HepG2 (cell line): ENCODE measurements around the gene SLC22A7. TPM values are rescaled to one million over a fixed set of nuclear protein-coding genes. Genes with fewer than 3 reads are reported as not detected.

Source experiments
- ADNP ChIP-seq: sonication (generic); formaldehyde crosslinking; IDR thresholded peaks from 2 replicates; pipeline ENCODE4 v1.4.0; 2020; ENCODE audit warnings: missing genetic modification reagents
- ATF7-NPFF ChIP-seq: sonication (generic); formaldehyde crosslinking; IDR thresholded peaks from 2 replicates; pipeline ENCODE4 v1.8.1; 2023; ENCODE audit warnings: mild to moderate bottlenecking, low read depth, missing genetic modification reagents, moderate library complexity
- BCL6 ChIP-seq: IDR thresholded peaks from 2 replicates; pipeline ENCODE4 v1.6.1; 2016; ENCODE audit warnings: missing genetic modification reagents, missing compliant biosample characterization
- CCAR2 ChIP-seq: fragments of 200-400 bp; formaldehyde crosslinking; optimal IDR thresholded peaks from 2 replicates; pipeline ENCODE3; 2018; ENCODE audit warnings: low read depth, mild to moderate bottlenecking, low read length, moderate library complexity
- CENPX ChIP-seq: sonication (generic); formaldehyde crosslinking; IDR thresholded peaks from 2 replicates; pipeline ENCODE4 v1.9.0; 2021; ENCODE audit warnings: mild to moderate bottlenecking, missing genetic modification reagents, moderate library complexity
- FOXM1 ChIP-seq: sonication (generic); formaldehyde crosslinking; IDR thresholded peaks from 2 replicates; pipeline ENCODE4 v1.5.0; 2020; ENCODE audit warnings: missing genetic modification reagents
- GLI4 ChIP-seq: sonication (generic); formaldehyde crosslinking; IDR thresholded peaks from 2 replicates; pipeline ENCODE4 v1.5.1; 2020; ENCODE audit warnings: missing genetic modification reagents, mild to moderate bottlenecking, moderate library complexity, borderline replicate concordance
- HNF1A ChIP-seq, 2 experiments: sonication (generic) in 1 of 2; formaldehyde crosslinking in 1 of 2; IDR thresholded peaks; 2 replicates each; pipeline versions ENCODE4 v1.4.0 to v1.6.1; 2016 to 2020; ENCODE audit warnings: borderline replicate concordance in 1 of 2, low read depth in 1 of 2, mild to moderate bottlenecking in 1 of 2, missing genetic modification reagents in 1 of 2
- KMT2B ChIP-seq: IDR thresholded peaks from 2 replicates; pipeline ENCODE4 v1.6.1; 2016; ENCODE audit warnings: missing genetic modification reagents, missing compliant biosample characterization
- LBX2 ChIP-seq: sonication (generic); formaldehyde crosslinking; IDR thresholded peaks from 2 replicates; pipeline ENCODE4 v1.5.0; 2020; ENCODE audit warnings: missing genetic modification reagents, mild to moderate bottlenecking, borderline replicate concordance
- NFKBIZ ChIP-seq: IDR thresholded peaks from 2 replicates; pipeline ENCODE4 v1.6.1; 2018; ENCODE audit warnings: missing genetic modification reagents, missing compliant biosample characterization
- NR3C1 ChIP-seq: sonication (generic); formaldehyde crosslinking; IDR thresholded peaks from 2 replicates; pipeline ENCODE4 v1.4.0; 2020; ENCODE audit warnings: missing genetic modification reagents
- PHF20 ChIP-seq: sonication (generic); formaldehyde crosslinking; IDR thresholded peaks from 2 replicates; pipeline ENCODE4 v1.5.0; 2020; ENCODE audit warnings: mild to moderate bottlenecking, missing genetic modification reagents
- RAD51 ChIP-seq: fragments of 450-650 bp; IDR thresholded peaks from 2 replicates; pipeline ENCODE4 v1.6.1; 2016; ENCODE audit warnings: borderline replicate concordance
- TBX2 ChIP-seq: sonication (generic); formaldehyde crosslinking; IDR thresholded peaks from 2 replicates; pipeline ENCODE4 v1.5.0; 2020; ENCODE audit warnings: missing genetic modification reagents, mild to moderate bottlenecking, borderline replicate concordance
- TEAD2 ChIP-seq: sonication (generic); formaldehyde crosslinking; IDR thresholded peaks from 2 replicates; pipeline ENCODE4 v1.9.0; 2021; ENCODE audit warnings: missing genetic modification reagents
- ZBTB2 ChIP-seq: sonication (generic); formaldehyde crosslinking; IDR thresholded peaks from 2 replicates; pipeline ENCODE4 v1.8.0; 2022; ENCODE audit warnings: low read depth, missing genetic modification reagents
- ZMAT3 ChIP-seq: sonication (generic); formaldehyde crosslinking; conservative IDR thresholded peaks from 2 replicates; pipeline ENCODE4 v1.7.0; 2021; ENCODE audit warnings: missing genetic modification reagents
- ZNF256 ChIP-seq: sonication (generic); formaldehyde crosslinking; conservative IDR thresholded peaks from 2 replicates; pipeline ENCODE4 v1.4.0; 2020; ENCODE audit warnings: missing genetic modification reagents
- ZNF280B ChIP-seq: sonication (generic); formaldehyde crosslinking; IDR thresholded peaks from 2 replicates; pipeline ENCODE4 v1.5.0; 2020; ENCODE audit warnings: missing genetic modification reagents, mild to moderate bottlenecking, borderline replicate concordance
- ZNF552 ChIP-seq: sonication (generic); formaldehyde crosslinking; IDR thresholded peaks from 2 replicates; pipeline ENCODE4 v1.9.0; 2022; ENCODE audit warnings: missing genetic modification reagents, mild to moderate bottlenecking, borderline replicate concordance
- ZNF7 ChIP-seq: IDR thresholded peaks from 2 replicates; pipeline ENCODE4 v1.6.1; 2016; ENCODE audit warnings: missing biosample characterization, missing genetic modification reagents
- polyA plus RNA-seq, 8 experiments: library from polyadenylated mRNA; depleted of rRNA in 3 of 8; stranded (reverse) in 7 of 8; unstranded in 1 of 8; fragments of >200 nt; fragmentation: Illumina TruSeq in 4 of 8; extraction: Trizol in 4 of 8; gene quantifications; 2 replicates each; pipeline versions ENCODE4 v1.2.1 to v1.2.3, GENCODE V29; 2011 to 2016; ENCODE audit warnings: low read depth in 4 of 8, missing spikeins in 1 of 8, mixed read lengths in 1 of 8; ENCODE audit not compliant: insufficient read depth in 1 of 8
- total RNA-seq, 5 experiments: library from RNA; depleted of rRNA; stranded (reverse); fragments of >200 nt; fragmentation: Illumina TruSeq; extraction: Trizol; gene quantifications; 2 replicates each; pipeline ENCODE4 v1.2.3, GENCODE V29; 2016; ENCODE audit warnings: low read depth in 1 of 5

Gene SLC22A7
- total and polyA plus RNA-seq, 2 of the 13 experiments (the other 11 are each of a cell fraction or from before 2014, with no cell fraction given), result 5.3 to 22.6 TPM

- TF ChIP-seq HNF1A (IDR thresholded peaks at IDR 0.05; ENCODE audit: low read depth) (no peak), HNF1A (CRISPR knock-in tag; IDR thresholded peaks at IDR 0.05; ENCODE audit: borderline replicate concordance) (peak; percentile 68), TEAD2 (CRISPR knock-in tag) (no peak), ZNF256 (CRISPR knock-in tag) (no peak), BCL6 (CRISPR knock-in tag) (no peak; the same call in 1 of the 2 replicates), ZNF552 (CRISPR knock-in tag) (no peak), KMT2B (no peak; the same call in 1 of the 2 replicates), NR3C1 (CRISPR knock-in tag) (no peak), ZNF280B (CRISPR knock-in tag) (0 out of 2 replicates have a peak, but pooled peaks have one; percentile 28), FOXM1 (CRISPR knock-in tag) (no peak), LBX2 (CRISPR knock-in tag) (no peak), NFKBIZ (CRISPR knock-in tag) (peak; percentile 25; the same call in 1 of the 2 replicates), ATF7-NPFF (CRISPR knock-in tag) (peak; percentile 72; the same call in 1 of the 2 replicates), TBX2 (CRISPR knock-in tag) (no peak), ZBTB2 (no peak), ZMAT3 (0 out of 2 replicates have a peak, but pooled peaks have one; percentile 40), ZNF7 (CRISPR knock-in tag) (no peak), RAD51 (no peak), CENPX (CRISPR knock-in tag) (no peak), PHF20 (0 out of 2 replicates have a peak, but pooled peaks have one; percentile 10), GLI4 (CRISPR knock-in tag) (no peak), CCAR2 (peak; percentile 30), ADNP (CRISPR knock-in tag) (no peak)
These were observed 20.2 kb upstream of the SLC22A7 start (continued) for GRCh38 chr6:43277643-43278523.
